GM21447 (cell line): Measurements from ENCODE around the gene TMEM150B.

Experiments used
- ATAC-seq: cut with Tn5 transposase; IDR thresholded peaks from one replicate; pipeline ENCODE4 v1.9.1; 2021; ENCODE audit not compliant: unreplicated experiment

The TMEM150B gene

GRCh38 chr19:55308281-55308680 is 16.9 kb downstream of the TMEM150B start:
- ATAC-seq = no peak

- no peak for ATAC-seq
Observed at GRCh38 chr19:55306712-55307111, 18.4 kb downstream of the TMEM150B start.

GRCh38 chr19:55305983-55306562 is 19.1 kb downstream of the TMEM150B start:
- ATAC-seq = no peak

GRCh38 chr19:55305491-55305890 is 19.6 kb downstream of the TMEM150B start:
- no peak for ATAC-seq

- ATAC-seq = no peak
Observed at GRCh38 chr19:55304980-55305379, 20.2 kb downstream of the TMEM150B start.

- no peak for ATAC-seq
Observed at GRCh38 chr19:55304279-55304978, 20.7 kb downstream of the TMEM150B start.

GRCh38 chr19:55303477-55303876 is 21.7 kb downstream of the TMEM150B start:
- no peak for ATAC-seq

GRCh38 chr19:55302318-55302703 is 22.8 kb downstream of the TMEM150B start:
- no peak for ATAC-seq

- peak; percentile 70 for ATAC-seq
Observed at GRCh38 chr19:55301459-55302317, 23.5 kb downstream of the TMEM150B start.

GRCh38 chr19:55300886-55301458 is 24.2 kb downstream of the TMEM150B start:
- ATAC-seq = no peak

- ATAC-seq = no peak
Observed at GRCh38 chr19:55299991-55300390, 25.1 kb downstream of the TMEM150B start.

GRCh38 chr19:55297267-55297666 is 27.9 kb downstream of the TMEM150B start:
- ATAC-seq = no peak

GRCh38 chr19:55289117-55289796 is 35.9 kb downstream of the TMEM150B start:
- no peak for ATAC-seq

GRCh38 chr19:55287361-55288079 is 37.6 kb downstream of the TMEM150B start:
- no peak for ATAC-seq

- ATAC-seq = no peak
Observed at GRCh38 chr19:55285229-55285890, 39.8 kb downstream of the TMEM150B start.

GRCh38 chr19:55284405-55285058 is 40.6 kb downstream of the TMEM150B start:
- ATAC-seq = no peak

GRCh38 chr19:55283548-55284377 is 41.4 kb downstream of the TMEM150B start, which contains the start of gene BRSK1:
BRSK1 (plus strand) TSS chr19:55283997; CDS start chr19:55284443, 446 bp downstream.
- no peak for ATAC-seq
